ENCODE measurements around the gene GFRA1. TPM values are rescaled to one million over a fixed set of nuclear protein-coding genes. Genes with fewer than 3 reads are reported as not detected.

GFRA1 gene
- total RNA-seq, 1 experiment from 2014 or later, result 24.3 TPM

- no peak overlapping the region for H3K27ac ChIP-seq
- no peaks in the 10 kb centered on the region for H3K9me3 ChIP-seq (replicated peaks)
- no peaks in the 10 kb centered on the region for H3K36me3 ChIP-seq
- H3K4me3 ChIP-seq, result no peak overlapping the region
- H3K27me3 ChIP-seq, result no peaks in the 10 kb centered on the region
- no peak for DNase-seq
- H3K4me1 ChIP-seq, result no peaks in the 10 kb centered on the region
Measured at GRCh38 chr10:116159197-116159596, 113.8 kb downstream of the GFRA1 start.

DNA sequence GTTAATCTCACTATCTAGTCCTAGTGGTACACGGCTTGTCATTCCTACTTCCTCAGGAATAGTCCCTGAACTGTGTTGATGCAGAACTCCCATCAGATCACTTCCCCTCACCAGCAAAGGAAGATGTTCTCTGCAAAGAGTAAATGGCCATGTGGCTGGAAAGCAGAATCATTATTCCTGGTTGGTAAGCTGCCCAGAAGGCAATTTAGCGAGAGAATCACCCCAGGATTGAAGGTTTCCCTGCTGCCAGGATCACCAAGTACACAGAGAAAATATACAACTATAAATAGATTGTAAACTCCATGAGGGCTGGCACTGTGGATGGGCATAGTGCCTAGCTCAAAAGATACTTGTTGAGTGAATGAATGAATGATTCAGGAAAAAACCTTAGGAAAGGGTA lies 115.0 kb downstream of the GFRA1 start:
- Histone ChIP-seq H3K4me3 (no peak overlapping the region), H3K27me3 (no peaks in the 10 kb centered on the region), H3K4me1 (no peaks in the 10 kb centered on the region), H3K36me3 (no peaks in the 10 kb centered on the region), H3K27ac (no peak overlapping the region), H3K9me3 (replicated peaks) (no peaks in the 10 kb centered on the region)
- DNase-seq, result no peak

DNA sequence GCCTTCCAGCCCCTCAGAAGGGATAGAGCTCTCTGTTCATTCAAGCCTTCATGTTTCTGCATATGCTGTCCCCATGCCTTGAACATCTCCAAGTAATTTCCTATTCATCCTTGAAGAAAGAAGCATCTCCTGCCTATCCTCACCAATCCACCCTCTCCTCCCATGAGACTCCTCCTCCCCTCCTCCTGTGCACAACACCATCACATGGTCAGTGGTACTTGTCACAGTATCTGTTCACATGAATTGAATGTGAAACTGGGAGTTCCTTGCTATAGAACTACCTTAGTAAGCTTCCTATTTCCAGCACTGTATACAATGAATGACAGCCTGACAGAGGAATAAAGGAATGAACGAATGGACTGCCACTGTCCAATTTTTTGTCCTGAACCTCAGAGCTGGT lies 115.5 kb downstream of the GFRA1 start:
- Histone ChIP-seq H3K27ac (no peak overlapping the region), H3K4me3 (no peak overlapping the region), H3K4me1 (no peaks in the 10 kb centered on the region), H3K36me3 (no peaks in the 10 kb centered on the region), H3K9me3 (replicated peaks) (no peaks in the 10 kb centered on the region), H3K27me3 (no peaks in the 10 kb centered on the region)
- no peak for DNase-seq

DNA sequence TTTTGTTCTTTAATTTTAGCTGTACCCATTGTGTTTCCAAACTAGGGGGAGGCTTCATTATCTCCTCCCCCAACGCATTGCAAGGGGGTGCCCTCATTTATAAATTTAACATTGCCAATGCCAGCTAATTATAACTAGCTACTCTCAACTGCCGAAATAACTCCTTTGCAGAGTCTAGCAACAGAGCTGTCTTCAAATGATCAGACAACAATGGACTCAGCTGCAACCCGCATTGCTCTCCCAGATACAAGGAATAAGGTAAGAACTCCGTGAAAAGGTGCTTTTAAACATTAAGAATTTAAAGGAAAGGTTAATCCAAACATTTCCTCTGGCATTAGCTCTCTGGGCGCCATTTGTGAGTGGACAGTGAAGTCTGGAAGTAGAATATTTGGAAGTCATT lies 116.2 kb downstream of the GFRA1 start:
- Histone ChIP-seq H3K27ac (no peak overlapping the region), H3K4me3 (no peak overlapping the region), H3K9me3 (replicated peaks) (no peaks in the 10 kb centered on the region), H3K27me3 (no peaks in the 10 kb centered on the region), H3K4me1 (no peaks in the 10 kb centered on the region), H3K36me3 (no peaks in the 10 kb centered on the region)
- DNase-seq, result no peak

- no peak for DNase-seq
- Histone ChIP-seq H3K27me3 (no peaks in the 10 kb centered on the region), H3K4me1 (no peaks in the 10 kb centered on the region), H3K27ac (no peak overlapping the region), H3K36me3 (no peaks in the 10 kb centered on the region), H3K4me3 (no peak overlapping the region), H3K9me3 (replicated peaks) (no peaks in the 10 kb centered on the region)
Measured at GRCh38 chr10:116155191-116155590, 117.8 kb downstream of the GFRA1 start.

- DNase-seq, result no peak
- Histone ChIP-seq H3K4me1 (no peaks in the 10 kb centered on the region), H3K9me3 (replicated peaks) (no peaks in the 10 kb centered on the region), H3K27me3 (no peaks in the 10 kb centered on the region), H3K36me3 (no peaks in the 10 kb centered on the region), H3K27ac (no peak overlapping the region), H3K4me3 (no peak overlapping the region)
Measured at GRCh38 chr10:116154651-116155050, 118.4 kb downstream of the GFRA1 start.

GRCh38 chr10:116151076-116151475 lies 121.9 kb downstream of the GFRA1 start:
- Histone ChIP-seq H3K4me1 (no peaks in the 10 kb centered on the region), H3K4me3 (no peak overlapping the region), H3K9me3 (replicated peaks) (no peaks in the 10 kb centered on the region), H3K27me3 (no peaks in the 10 kb centered on the region), H3K27ac (no peak overlapping the region), H3K36me3 (no peaks in the 10 kb centered on the region)
- no peak for DNase-seq

- no peak overlapping the region for H3K27ac ChIP-seq
- H3K27me3 ChIP-seq, result no peaks in the 10 kb centered on the region; the same call in 1 of the 2 replicates
Measured at GRCh38 chr10:116150606-116151005, 122.4 kb downstream of the GFRA1 start.

DNA sequence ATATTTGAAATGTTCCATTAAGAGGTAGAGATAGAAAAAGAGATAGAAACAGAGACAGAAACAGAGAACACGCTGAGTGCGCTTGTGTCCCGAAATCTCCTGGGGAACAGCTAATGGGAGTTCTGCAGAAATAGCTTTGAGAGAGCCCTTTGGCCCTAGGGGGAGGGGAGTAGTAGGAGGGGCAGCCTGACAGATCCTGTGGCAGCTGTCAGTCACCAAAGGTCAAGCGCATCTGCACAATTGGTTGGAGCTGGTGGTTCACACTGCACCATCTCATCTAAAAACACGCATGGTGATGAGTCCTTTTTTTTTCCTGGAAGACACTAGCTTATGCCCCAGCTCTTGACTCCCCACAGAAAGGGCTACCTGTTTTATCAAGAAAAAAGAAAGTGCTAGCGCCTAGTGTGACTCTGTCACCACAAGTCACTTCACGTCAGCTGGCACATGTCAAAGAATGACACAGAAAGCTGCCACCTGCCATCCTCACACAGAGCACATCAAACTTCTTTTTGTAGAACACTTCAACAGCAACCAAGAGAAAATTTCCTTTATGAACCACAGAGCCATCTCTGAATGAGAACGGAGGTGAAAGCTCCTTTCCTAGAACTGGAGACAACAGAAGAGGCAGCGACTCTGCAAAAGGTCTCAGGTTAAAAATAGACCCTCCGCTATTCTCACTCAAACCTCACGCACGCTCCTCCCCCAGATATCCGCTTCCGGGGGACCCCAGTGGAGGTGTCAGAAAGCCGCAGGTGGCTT lies 125.7 kb downstream of the GFRA1 start:
- no peaks in the 10 kb centered on the region for H3K9me3 ChIP-seq (replicated peaks)
- no peaks in the 10 kb centered on the region; the same call in 1 of the 2 replicates for H3K27me3 ChIP-seq
- H3K4me3 ChIP-seq, result no peak overlapping the region
- no peak overlapping the region for H3K27ac ChIP-seq
- DNase-seq, result no peak
- H3K36me3 ChIP-seq, result no peaks in the 10 kb centered on the region
- H3K4me1 ChIP-seq, result no peaks in the 10 kb centered on the region

More at GRCh38 chr10:116150606-116151005, 122.4 kb downstream of the GFRA1 start:
- Histone ChIP-seq H3K4me3 (no peak overlapping the region), H3K4me1 (no peaks in the 10 kb centered on the region), H3K36me3 (no peaks in the 10 kb centered on the region), H3K9me3 (replicated peaks) (no peaks in the 10 kb centered on the region)
- DNase-seq, result no peak

- no peak for DNase-seq
- no peaks in the 10 kb centered on the region for H3K9me3 ChIP-seq (replicated peaks)
Measured at GRCh38 chr10:116146372-116147140, 126.5 kb downstream of the GFRA1 start.

DNA sequence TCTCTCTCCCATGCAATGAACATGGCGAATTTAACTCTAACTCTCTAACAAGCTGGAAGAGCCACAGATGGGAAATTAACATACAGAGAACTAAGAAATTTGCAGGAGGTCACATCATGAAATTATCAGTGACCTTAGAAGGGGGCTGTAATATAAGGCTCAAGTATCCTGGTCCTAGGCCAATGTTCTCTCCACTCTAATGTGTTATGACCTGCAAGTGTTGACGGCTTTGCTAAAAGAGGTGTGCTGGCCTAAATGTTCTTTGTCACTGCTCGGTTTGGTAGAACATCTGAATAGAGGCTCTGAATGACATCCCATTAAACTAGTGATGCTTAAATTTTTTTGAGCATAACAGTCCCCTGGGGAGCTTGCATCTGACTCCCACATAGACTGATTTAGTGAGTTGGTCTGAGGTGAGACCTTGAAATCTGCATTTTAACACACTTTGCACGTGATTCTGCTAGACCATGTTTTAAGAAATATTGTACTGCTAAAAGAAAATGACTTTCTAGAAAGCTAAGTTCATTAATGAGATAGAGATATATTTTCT lies 129.3 kb downstream of the GFRA1 start:
- H3K27ac ChIP-seq, result no peak overlapping the region
- no peaks in the 10 kb centered on the region for H3K4me1 ChIP-seq
- H3K36me3 ChIP-seq, result no peaks in the 10 kb centered on the region
- no peaks in the 10 kb centered on the region; the same call in 1 of the 2 replicates for H3K27me3 ChIP-seq
- DNase-seq, result no peak
- no peaks in the 10 kb centered on the region for H3K9me3 ChIP-seq (replicated peaks)
- no peak overlapping the region for H3K4me3 ChIP-seq

More at GRCh38 chr10:116146372-116147140, 126.5 kb downstream of the GFRA1 start:
- H3K27ac ChIP-seq, result no peak overlapping the region
- H3K27me3 ChIP-seq, result no peaks in the 10 kb centered on the region; the same call in 1 of the 2 replicates
- no peaks in the 10 kb centered on the region for H3K36me3 ChIP-seq
- no peaks in the 10 kb centered on the region for H3K4me1 ChIP-seq
- no peak overlapping the region for H3K4me3 ChIP-seq

DNA sequence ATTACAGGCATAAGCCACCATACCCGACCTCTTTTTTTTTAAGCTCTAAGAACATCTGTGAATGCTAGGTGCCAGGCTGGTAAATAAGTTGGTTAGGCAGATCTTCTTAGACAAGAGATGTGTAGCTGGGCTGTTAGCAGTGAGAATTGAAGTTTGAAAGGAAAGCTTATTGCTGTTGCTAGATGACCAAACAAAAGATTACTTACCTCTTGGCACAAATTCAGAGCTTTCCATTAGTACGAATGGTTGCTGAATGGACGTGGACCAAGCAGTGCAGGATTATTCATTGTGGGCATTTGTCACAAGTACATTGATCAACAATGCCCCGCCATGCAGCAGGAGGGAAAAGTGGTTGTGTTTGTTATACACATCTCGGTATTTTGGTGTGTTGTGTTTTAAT lies 131.2 kb downstream of the GFRA1 start:
- Histone ChIP-seq H3K4me3 (no peak overlapping the region), H3K27me3 (no peaks in the 10 kb centered on the region; the same call in 1 of the 2 replicates), H3K9me3 (replicated peaks) (no peaks in the 10 kb centered on the region), H3K4me1 (no peaks in the 10 kb centered on the region), H3K36me3 (no peaks in the 10 kb centered on the region), H3K27ac (no peak overlapping the region)
- DNase-seq, result no peak

- H3K4me3 ChIP-seq, result no peak overlapping the region
- H3K9me3 ChIP-seq (replicated peaks), result no peaks in the 10 kb centered on the region
- H3K27ac ChIP-seq, result no peak overlapping the region
- H3K36me3 ChIP-seq, result no peaks in the 10 kb centered on the region
- no peaks in the 10 kb centered on the region; the same call in 1 of the 2 replicates for H3K27me3 ChIP-seq
- DNase-seq, result no peak
- H3K4me1 ChIP-seq, result no peaks in the 10 kb centered on the region
Measured at GRCh38 chr10:116141246-116141645, 131.8 kb downstream of the GFRA1 start.

- no peaks in the 10 kb centered on the region for H3K4me1 ChIP-seq
- no peaks in the 10 kb centered on the region for H3K27me3 ChIP-seq
- no peaks in the 10 kb centered on the region for H3K36me3 ChIP-seq
- H3K27ac ChIP-seq, result no peak overlapping the region
- no peak for DNase-seq
- no peaks in the 10 kb centered on the region for H3K9me3 ChIP-seq (replicated peaks)
- H3K4me3 ChIP-seq, result no peak overlapping the region
Measured at GRCh38 chr10:116139886-116140285, 133.1 kb downstream of the GFRA1 start.

DNA sequence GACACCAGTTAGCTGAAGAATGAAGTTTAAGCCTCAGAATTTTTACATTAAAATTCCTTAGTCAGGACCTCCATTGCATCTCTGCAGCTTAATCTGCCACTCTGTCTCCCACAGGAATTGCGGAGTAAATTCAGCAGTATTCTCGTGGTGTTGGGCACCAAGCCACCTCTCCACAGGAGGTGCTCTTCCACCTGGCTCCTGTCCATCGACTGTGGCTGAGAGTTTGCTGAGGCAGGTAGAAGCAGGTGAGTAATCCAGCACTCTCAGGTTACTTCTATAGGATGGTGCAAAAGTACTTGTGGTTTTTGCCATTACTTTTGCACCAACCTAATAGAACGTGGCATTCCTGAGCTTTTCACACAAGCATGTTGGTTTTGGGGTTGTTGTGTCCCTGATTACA lies 134.1 kb downstream of the GFRA1 start:
- Histone ChIP-seq H3K27me3 (no peaks in the 10 kb centered on the region), H3K4me3 (no peak overlapping the region), H3K4me1 (no peaks in the 10 kb centered on the region; the same call in 1 of the 2 replicates), H3K27ac (no peak overlapping the region), H3K36me3 (no peaks in the 10 kb centered on the region), H3K9me3 (replicated peaks) (no peaks in the 10 kb centered on the region)
- no peak for DNase-seq
